ENCODE results near the gene PHLDA2.

DNA sequence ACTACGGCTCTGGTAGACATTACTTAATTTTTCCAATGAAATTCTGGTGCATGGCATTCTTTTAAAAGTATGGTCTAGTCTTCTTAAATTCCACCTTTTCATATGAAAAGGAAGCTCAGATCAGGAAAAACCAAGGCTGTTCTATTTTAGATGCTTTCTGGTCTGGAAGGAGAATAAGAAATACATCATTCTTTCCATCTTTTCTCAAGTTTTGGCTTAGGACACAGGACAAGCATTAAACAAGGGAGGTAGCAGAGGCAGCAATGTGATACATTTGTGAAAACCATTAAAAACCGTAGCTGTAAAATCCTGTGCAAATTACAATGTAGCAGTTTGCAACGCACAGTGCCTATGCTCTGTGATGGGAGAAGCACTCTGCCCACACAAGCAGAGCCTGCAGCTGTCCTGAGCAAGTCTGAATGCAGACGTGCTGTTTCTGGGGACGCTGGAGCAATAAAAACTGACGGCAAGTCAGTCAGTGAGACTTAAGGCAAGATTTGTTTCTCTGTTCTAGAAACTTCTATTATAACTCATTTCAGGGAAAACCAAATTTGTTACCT lies 39.2 kb upstream of the PHLDA2 start:
- TF ChIP-seq CTCF (conservative IDR thresholded peaks at IDR 0.05; ENCODE audit: low read depth, low read length) (no peak), EZH2 (IDR thresholded peaks at IDR 0.05; ENCODE audit: low read length, unreplicated experiment) (no peak)
